CD4-positive, alpha-beta T cell (primary cell): ENCODE results near the gene CLDN24. TPM values are rescaled to one million over a fixed set of nuclear protein-coding genes. Genes with fewer than 3 reads are reported as not detected.

Source experiments
- ATAC-seq: fragments of 200-7000 bp; cut with Tn5 transposase; one replicate; pipeline ENCODE4 v1.10.0; 2022; ENCODE audit warnings: mild to moderate bottlenecking; ENCODE audit not compliant: poor library complexity
- CTCF ChIA-PET: fragments of 350-600 bp; sonication (Branson Sonifier 250); formaldehyde crosslinking; loops from one replicate; lab custom pipeline; 2021; ENCODE audit warnings: antibody characterized with exemption, inconsistent platforms; lab: Charles Lee
- POLR2A ChIA-PET: fragments of 350-600 bp; sonication (Branson Sonifier 250); formaldehyde crosslinking; loops from one replicate; lab custom pipeline; 2021; ENCODE audit warnings: antibody characterized with exemption, inconsistent platforms; lab: Charles Lee
- DNase-seq, 14 experiments: peaks; one replicate each; pipeline ENCODE4 v3.0.0-alpha.2; 2013 to 2020; ENCODE audit warnings: mixed read lengths in 2 of 14
- H3K27ac ChIP-seq, 2 donors: one replicate each; pipeline versions ENCODE4 v1.5.1 to v1.7.0; 2013; ENCODE audit warnings: low read length in 2 of 2, low read depth in 1 of 2, mild to moderate bottlenecking in 1 of 2
- H3K27me3 ChIP-seq, 2 experiments: 1 replicate in 1 of 2; 2 replicates in 1 of 2; pipeline versions ENCODE4 v1.6.1 to v1.7.0; 2013; ENCODE audit warnings: low read length in 2 of 2, control low read depth in 1 of 2, mild to moderate bottlenecking in 1 of 2, moderate library complexity in 1 of 2; ENCODE audit not compliant: insufficient read depth in 2 of 2, control insufficient read depth in 1 of 2
- H3K36me3 ChIP-seq: one replicate; pipeline ENCODE4 v1.6.1; 2013; ENCODE audit warnings: low read length, control low read depth; ENCODE audit not compliant: insufficient read depth
- H3K4me1 ChIP-seq: one replicate; pipeline ENCODE4 v1.6.1; 2013; ENCODE audit warnings: low read length, control low read depth; ENCODE audit not compliant: insufficient read depth
- H3K4me3 ChIP-seq: one replicate; pipeline ENCODE4 v1.5.1; 2013; ENCODE audit warnings: mild to moderate bottlenecking, low read length, moderate library complexity
- H3K9me3 ChIP-seq, 2 experiments: 1 replicate in 1 of 2; 2 replicates in 1 of 2; pipeline versions ENCODE4 v1.6.1 to v1.7.0; 2013; ENCODE audit warnings: low read length in 2 of 2, mild to moderate bottlenecking in 2 of 2, control low read depth in 1 of 2, moderate library complexity in 1 of 2; ENCODE audit not compliant: control insufficient read depth in 1 of 2, insufficient read depth in 1 of 2
- H3K27ac Mint-ChIP-seq: one replicate; pipeline ENCODE4 v1.8.0; 2020; ENCODE audit warnings: mixed read lengths
- H3K27me3 Mint-ChIP-seq: one replicate; pipeline ENCODE4 v1.8.0; 2021; ENCODE audit warnings: mixed read lengths
- H3K36me3 Mint-ChIP-seq: one replicate; pipeline ENCODE4 v1.8.0; 2021; ENCODE audit warnings: low read depth, mixed read lengths
- H3K4me1 Mint-ChIP-seq: one replicate; pipeline ENCODE4 v1.8.0; 2021; ENCODE audit warnings: low read depth, mixed read lengths
- H3K4me3 Mint-ChIP-seq: one replicate; pipeline ENCODE4 v1.8.0; 2020; ENCODE audit warnings: mild to moderate bottlenecking, mixed read lengths
- H3K9me3 Mint-ChIP-seq: one replicate; pipeline ENCODE4 v1.8.0; 2020; ENCODE audit warnings: mixed read lengths
- intact Hi-C, 2 experiments: fragments of 100-400 bp; cut with DNase I in 1 of 2; cut with micrococcal nuclease in 1 of 2; formaldehyde crosslinking; loops; one replicate each; pipeline versions ENCODE4 v1.15.1 to v1.9.0; 2023 to 2025; cut with DNase I, micrococcal nuclease
- total RNA-seq, 174 experiments: library from RNA in 2 of 174; stranded (reverse) in 2 of 174; gene quantifications; one replicate each; pipeline ENCODE4 v1.2.3 and lab custom pipeline; 2021 to 2026
- TF ChIP-seq, protein P1 (sequence below): fragments of 200-600 bp; IDR thresholded peaks from one replicate; pipeline ENCODE4 v1.8.0; 2022; ENCODE audit warnings: antibody characterized with exemption, mild to moderate bottlenecking

CLDN24 gene
- total RNA-seq, 2 experiments from 2014 or later = not detected

DNA sequence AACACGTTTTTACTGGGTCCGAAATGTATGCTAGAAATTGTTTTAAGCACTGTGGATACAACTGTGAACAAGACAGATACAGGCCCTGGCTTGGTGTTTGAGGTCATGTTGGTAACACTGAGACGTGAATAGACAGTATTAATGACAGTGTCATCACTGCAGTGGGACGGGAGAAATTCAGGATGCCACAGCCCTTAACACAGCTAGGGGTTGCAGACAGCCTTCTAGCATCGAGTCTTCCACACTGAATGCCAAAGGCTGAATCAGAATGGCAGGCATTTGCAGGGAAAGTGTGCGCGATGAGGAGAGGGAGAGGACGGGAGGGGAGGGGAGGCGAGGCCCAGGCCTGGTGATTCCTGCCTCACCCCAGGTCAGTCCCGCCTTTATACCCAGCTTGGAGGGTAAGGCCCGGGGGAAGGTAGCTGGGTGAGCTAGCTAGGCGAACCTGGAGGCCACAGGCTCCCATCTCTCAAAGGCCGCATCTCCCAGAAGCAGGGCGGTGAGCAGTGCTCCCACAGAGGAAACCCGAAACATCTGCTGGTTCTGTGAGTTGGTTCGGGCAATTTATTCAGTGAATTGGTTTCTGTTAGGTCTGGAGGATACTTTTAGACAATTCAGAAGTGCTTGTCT lies 44.1 kb upstream of the CLDN24 start:
- no peak overlapping the region for H3K27ac Mint-ChIP-seq
- DNase-seq (no peak), ATAC-seq (no peak)
- intact Hi-C loops = no loop called here
- H3K4me3 ChIP-seq = no peak overlapping the region
- no peak overlapping the region for H3K27ac ChIP-seq
- H3K36me3 ChIP-seq = no peaks in the 10 kb centered on the region
- POLR2A ChIA-PET = no interaction called here
- H3K4me3 Mint-ChIP-seq = no peak overlapping the region
- H3K27me3 ChIP-seq = peaks cover 0 to 2% of the 10 kb centered on the region in 2 experiments
- TF ChIP-seq, protein P1, sequence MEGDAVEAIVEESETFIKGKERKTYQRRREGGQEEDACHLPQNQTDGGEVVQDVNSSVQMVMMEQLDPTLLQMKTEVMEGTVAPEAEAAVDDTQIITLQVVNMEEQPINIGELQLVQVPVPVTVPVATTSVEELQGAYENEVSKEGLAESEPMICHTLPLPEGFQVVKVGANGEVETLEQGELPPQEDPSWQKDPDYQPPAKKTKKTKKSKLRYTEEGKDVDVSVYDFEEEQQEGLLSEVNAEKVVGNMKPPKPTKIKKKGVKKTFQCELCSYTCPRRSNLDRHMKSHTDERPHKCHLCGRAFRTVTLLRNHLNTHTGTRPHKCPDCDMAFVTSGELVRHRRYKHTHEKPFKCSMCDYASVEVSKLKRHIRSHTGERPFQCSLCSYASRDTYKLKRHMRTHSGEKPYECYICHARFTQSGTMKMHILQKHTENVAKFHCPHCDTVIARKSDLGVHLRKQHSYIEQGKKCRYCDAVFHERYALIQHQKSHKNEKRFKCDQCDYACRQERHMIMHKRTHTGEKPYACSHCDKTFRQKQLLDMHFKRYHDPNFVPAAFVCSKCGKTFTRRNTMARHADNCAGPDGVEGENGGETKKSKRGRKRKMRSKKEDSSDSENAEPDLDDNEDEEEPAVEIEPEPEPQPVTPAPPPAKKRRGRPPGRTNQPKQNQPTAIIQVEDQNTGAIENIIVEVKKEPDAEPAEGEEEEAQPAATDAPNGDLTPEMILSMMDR = no peak
- no peaks in the 10 kb centered on the region for H3K36me3 Mint-ChIP-seq
- no peaks in the 10 kb centered on the region for H3K9me3 Mint-ChIP-seq
- CTCF ChIA-PET = no interaction called here
- no peaks in the 10 kb centered on the region for H3K4me1 ChIP-seq
- H3K9me3 ChIP-seq = no peaks in the 10 kb centered on the region
- H3K4me1 Mint-ChIP-seq = no peaks in the 10 kb centered on the region
- no peaks in the 10 kb centered on the region for H3K27me3 Mint-ChIP-seq

DNA sequence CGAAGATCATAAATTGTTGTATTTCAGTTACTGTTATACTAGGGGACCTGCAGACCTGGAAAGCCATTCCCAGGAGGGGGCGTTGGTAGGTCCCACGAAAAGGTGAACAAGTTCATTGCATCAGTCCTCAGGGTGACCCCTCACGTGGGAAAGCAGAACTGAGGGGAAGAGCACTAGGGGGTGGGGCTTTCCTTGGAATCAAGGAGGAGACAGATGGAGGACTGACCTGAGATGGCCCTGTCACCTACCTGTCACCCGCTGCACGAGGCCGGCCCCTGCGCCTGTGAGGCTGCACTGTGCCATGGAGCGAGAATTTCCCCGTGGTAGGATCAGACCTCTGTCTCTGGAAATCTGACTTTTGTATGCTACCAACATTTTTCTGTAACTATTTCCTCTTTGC lies 41.8 kb upstream of the CLDN24 start:
- H3K4me3 ChIP-seq = no peak overlapping the region
- ChIA-PET CTCF (interaction anchor here (0.6 kb wide), 1 partner anchor 94 kb away, joined by 3 read pairs; no protein-coding TSS in a partner anchor), POLR2A (no interaction called here)
- no peaks in the 10 kb centered on the region for H3K9me3 ChIP-seq
- no peaks in the 10 kb centered on the region for H3K36me3 ChIP-seq
- Mint-ChIP-seq H3K9me3 (no peaks in the 10 kb centered on the region), H3K27me3 (no peaks in the 10 kb centered on the region), H3K4me1 (no peaks in the 10 kb centered on the region), H3K36me3 (no peaks in the 10 kb centered on the region), H3K4me3 (no peak overlapping the region), H3K27ac (no peak overlapping the region)
- no peaks in the 10 kb centered on the region for H3K27me3 ChIP-seq
- intact Hi-C loops = no loop called here
- ATAC-seq (no peak), DNase-seq (no peak)
- TF ChIP-seq, protein P1 = no peak
- H3K4me1 ChIP-seq = no peaks in the 10 kb centered on the region
- H3K27ac ChIP-seq = no peak overlapping the region

DNA sequence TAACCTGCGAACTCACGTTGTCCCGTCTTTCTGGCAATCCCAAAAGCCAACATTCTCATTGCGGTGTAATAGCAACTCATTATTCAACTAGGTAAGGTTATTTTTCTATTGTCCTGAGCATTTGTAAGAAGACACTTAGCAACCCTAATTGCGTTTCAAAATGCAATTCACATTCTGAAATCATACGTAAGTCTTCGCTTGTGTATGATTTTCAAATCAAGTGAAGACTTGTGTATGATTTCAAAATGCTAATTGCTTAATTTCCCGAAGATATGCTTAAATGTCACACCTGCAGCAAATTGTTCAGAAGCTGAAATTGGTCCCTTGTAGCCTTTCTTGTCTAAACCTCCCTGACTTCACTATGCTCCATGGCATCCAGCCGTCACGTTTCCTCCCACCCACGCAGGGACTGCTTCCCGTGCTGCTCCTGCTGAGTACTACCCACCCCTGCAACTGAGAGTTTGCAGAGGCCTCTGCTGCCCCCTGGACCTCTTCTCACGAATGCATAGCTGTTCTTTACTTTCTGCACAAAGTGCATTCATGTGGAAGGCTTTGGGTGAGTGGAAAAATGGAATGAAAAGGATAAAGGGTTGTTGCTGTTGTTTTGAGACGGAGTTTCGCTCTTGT lies 40.8 kb upstream of the CLDN24 start:
- CTCF ChIA-PET = no interaction called here
- Mint-ChIP-seq H3K36me3 (no peaks in the 10 kb centered on the region), H3K27me3 (no peaks in the 10 kb centered on the region), H3K27ac (no peak overlapping the region), H3K4me1 (no peaks in the 10 kb centered on the region), H3K9me3 (no peaks in the 10 kb centered on the region), H3K4me3 (no peak overlapping the region)
- H3K27ac ChIP-seq = no peak overlapping the region
- H3K9me3 ChIP-seq = no peaks in the 10 kb centered on the region
- intact Hi-C loops = no loop called here
- H3K4me3 ChIP-seq = no peak overlapping the region
- no peaks in the 10 kb centered on the region for H3K27me3 ChIP-seq
- no peak for ATAC-seq
- no peak for DNase-seq
- no peaks in the 10 kb centered on the region for H3K4me1 ChIP-seq
- POLR2A ChIA-PET = no interaction called here
- no peaks in the 10 kb centered on the region for H3K36me3 ChIP-seq
- TF ChIP-seq, protein P1 = no peak
